OCI-LY7 (cell line): ENCODE measurements around the gene PIK3C2B. TPM values are rescaled to one million over a fixed set of nuclear protein-coding genes. Genes with fewer than 3 reads are reported as not detected.

Experiments used
- BruUV-seq: library from RNA; stranded (reverse); fragments of 400-500 nt; replicated peaks from 2 replicates; lab custom pipeline; 2021; lab: Mats Ljungman, UMichigan
- CTCF ChIA-PET: fragments of 300-600 bp; sonication (Branson Sonifier 250); formaldehyde crosslinking; loops from one replicate; lab custom pipeline; 2022; ENCODE audit warnings: antibody characterized with exemption; ENCODE audit not compliant: unreplicated experiment; lab: Charles Lee
- POLR2A ChIA-PET: fragments of 300-600 bp; sonication (Branson Sonifier 250); formaldehyde crosslinking; loops from one replicate; lab custom pipeline; 2022; ENCODE audit warnings: antibody characterized with exemption; lab: Charles Lee
- DNase-seq: peaks from one replicate; pipeline ENCODE4 v3.0.0-alpha.2; 2015; ENCODE audit warnings: low spot score
- H2AFZ ChIP-seq: fragments of 200-600 bp; sonication (generic), shearing (Covaris generic); 2 replicates; pipeline ENCODE4 v1.6.1; 2014; ENCODE audit warnings: mild to moderate bottlenecking, antibody characterized with exemption, low read length, moderate library complexity
- H3K27ac ChIP-seq: fragments of 200-600 bp; sonication (generic); 2 replicates; pipeline ENCODE4 v1.5.1; 2014; ENCODE audit warnings: mixed run types, low read depth, mild to moderate bottlenecking, moderate library complexity, low read length, inconsistent platforms; ENCODE audit not compliant: poor library complexity, severe bottlenecking
- H3K36me3 ChIP-seq: fragments of 200-600 bp; sonication (generic); 2 replicates; pipeline ENCODE4 v1.6.1; 2014; ENCODE audit warnings: mild to moderate bottlenecking, antibody characterized with exemption, low read length, moderate library complexity, mixed read lengths; ENCODE audit not compliant: insufficient read depth
- H3K4me1 ChIP-seq: fragments of 200-600 bp; sonication (generic); 2 replicates; pipeline ENCODE4 v1.5.1; 2014; ENCODE audit warnings: mild to moderate bottlenecking, low read length; ENCODE audit not compliant: insufficient read depth, poor library complexity, severe bottlenecking
- H3K4me2 ChIP-seq: fragments of 200-600 bp; sonication (generic); 2 replicates; pipeline ENCODE4 v1.6.1; 2014; ENCODE audit warnings: mild to moderate bottlenecking, low read length
- H3K4me3 ChIP-seq: fragments of 200-600 bp; sonication (generic); 2 replicates; pipeline ENCODE4 v1.5.1; 2014; ENCODE audit warnings: mild to moderate bottlenecking, low read depth, low read length; ENCODE audit not compliant: poor library complexity, severe bottlenecking
- H3K79me2 ChIP-seq: fragments of 200-600 bp; sonication (generic); 2 replicates; pipeline ENCODE4 v1.6.1; 2016; ENCODE audit warnings: low read depth, mild to moderate bottlenecking, low read length, moderate library complexity, mixed read lengths; ENCODE audit not compliant: insufficient read depth
- H3K9me2 ChIP-seq: fragments of 200-600 bp; sonication (generic); 2 replicates; pipeline ENCODE4 v1.6.1; 2016; ENCODE audit warnings: mild to moderate bottlenecking, low read length, mixed read lengths; ENCODE audit not compliant: insufficient read depth
- H3K9me3 ChIP-seq: fragments of 200-600 bp; sonication (generic); 2 replicates; pipeline ENCODE4 v1.6.1; 2014; ENCODE audit warnings: mild to moderate bottlenecking, mixed run types, low read length, mixed read lengths
- H4K20me1 ChIP-seq: fragments of 200-600 bp; sonication (generic); 2 replicates; pipeline ENCODE4 v1.6.1; 2014; ENCODE audit warnings: mild to moderate bottlenecking, antibody characterized with exemption, low read length, moderate library complexity, mixed read lengths; ENCODE audit not compliant: insufficient read depth
- EZH2phosphoT487 ChIP-seq: fragments of 200-600 bp; sonication (generic); IDR thresholded peaks from 2 replicates; pipeline ENCODE4 v1.6.1; 2018; ENCODE audit warnings: low read depth, borderline replicate concordance, mild to moderate bottlenecking, mixed run types, antibody characterized with exemption, low read length, moderate library complexity, mixed read lengths
- intact Hi-C: fragments of 100-400 bp; cut with micrococcal nuclease; formaldehyde crosslinking; loops from one replicate; pipeline ENCODE4 v1.10.0; 2022; ENCODE audit not compliant: unreplicated experiment
- total RNA-seq, 2 experiments: library from RNA; depleted of rRNA in 1 of 2; stranded (reverse); fragments of >200 nt in 1 of 2; shearing (Covaris generic) in 1 of 2; gene quantifications; 2 replicates each; pipeline ENCODE4 v1.2.3, GENCODE V29; 2014 to 2022
- TF ChIP-seq, protein P1 (sequence below): fragments of 200-600 bp; sonication (generic); conservative IDR thresholded peaks from 2 replicates; pipeline ENCODE4 v1.5.1; 2014; ENCODE audit warnings: mild to moderate bottlenecking, antibody characterized with exemption, low read length, moderate library complexity, mixed read lengths

PIK3C2B gene
- total RNA-seq, 2 experiments from 2014 or later = 12.5 to 43.9 TPM

DNA sequence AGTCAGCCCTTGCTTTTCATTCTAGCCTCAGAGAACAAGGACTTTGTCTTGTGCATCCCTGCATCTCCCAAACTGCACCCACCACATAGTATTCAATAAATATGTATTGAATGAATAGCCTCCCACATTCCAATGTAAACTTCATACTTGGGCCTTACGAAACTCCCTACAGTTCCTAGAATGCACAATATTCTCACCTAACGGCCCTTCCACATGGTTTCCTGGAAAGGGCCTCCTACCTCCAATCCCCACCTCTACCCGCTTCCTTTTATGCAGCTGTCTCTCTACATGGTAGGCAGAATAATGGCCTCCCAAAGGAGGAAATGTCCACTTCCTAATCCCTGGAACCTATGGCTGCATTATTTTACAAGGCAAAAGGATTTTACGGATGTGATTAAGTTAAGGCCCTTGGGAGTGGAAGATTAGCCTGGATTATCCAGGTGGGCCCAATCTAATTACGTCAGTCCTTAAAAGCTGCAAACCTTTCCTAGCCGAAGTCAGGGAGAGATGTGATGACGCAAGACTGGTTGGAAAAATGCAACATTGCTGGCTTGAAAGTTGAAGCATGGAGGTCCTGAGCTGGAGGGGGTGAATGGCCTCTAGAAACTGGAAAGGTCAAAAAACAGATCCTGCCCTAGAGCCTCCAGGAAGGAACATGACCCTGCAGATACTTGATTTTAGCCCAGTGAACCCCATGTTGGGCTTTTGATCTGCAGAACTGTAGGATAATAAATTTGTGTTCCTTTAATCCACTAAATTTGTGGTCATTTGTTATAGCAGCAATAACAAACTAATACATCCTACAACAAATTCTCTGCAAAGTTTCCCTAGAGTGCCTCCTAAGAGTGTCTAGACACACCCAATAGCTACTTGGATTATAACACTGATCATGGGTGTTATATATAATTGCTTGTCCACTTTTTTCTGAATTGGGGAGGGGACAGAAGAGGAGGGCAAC is 5.2 kb upstream of the PIK3C2B start:
- H3K4me3 ChIP-seq = no peak overlapping the region
- BruUV-seq = no TSS peak
- 0 out of 2 replicates have a peak overlapping the region, but pooled peaks have one; percentile 43 for H3K4me2 ChIP-seq
- ChIA-PET POLR2A (interaction anchor here (0.5 to 2.4 kb wide), 7 partner anchors 8 to 59 kb away, joined by 3 to 7 read pairs (median 3); no protein-coding TSS in a partner anchor), CTCF (interaction anchor here (0.6 to 2.4 kb wide), 3 partner anchors 53 to 57 kb away, joined by 3 to 17 read pairs (median 6); no protein-coding TSS in a partner anchor)
- no peak overlapping the region for H3K27ac ChIP-seq
- no peak for DNase-seq
- H3K79me2 ChIP-seq = no peaks in the 10 kb centered on the region
- no peaks in the 10 kb centered on the region for H3K9me2 ChIP-seq
- intact Hi-C loops = loop anchor here (5.0 to 10.0 kb wide), 2 partner anchors 215 to 337 kb away; no protein-coding TSS in a partner anchor
- TF ChIP-seq, protein P1, sequence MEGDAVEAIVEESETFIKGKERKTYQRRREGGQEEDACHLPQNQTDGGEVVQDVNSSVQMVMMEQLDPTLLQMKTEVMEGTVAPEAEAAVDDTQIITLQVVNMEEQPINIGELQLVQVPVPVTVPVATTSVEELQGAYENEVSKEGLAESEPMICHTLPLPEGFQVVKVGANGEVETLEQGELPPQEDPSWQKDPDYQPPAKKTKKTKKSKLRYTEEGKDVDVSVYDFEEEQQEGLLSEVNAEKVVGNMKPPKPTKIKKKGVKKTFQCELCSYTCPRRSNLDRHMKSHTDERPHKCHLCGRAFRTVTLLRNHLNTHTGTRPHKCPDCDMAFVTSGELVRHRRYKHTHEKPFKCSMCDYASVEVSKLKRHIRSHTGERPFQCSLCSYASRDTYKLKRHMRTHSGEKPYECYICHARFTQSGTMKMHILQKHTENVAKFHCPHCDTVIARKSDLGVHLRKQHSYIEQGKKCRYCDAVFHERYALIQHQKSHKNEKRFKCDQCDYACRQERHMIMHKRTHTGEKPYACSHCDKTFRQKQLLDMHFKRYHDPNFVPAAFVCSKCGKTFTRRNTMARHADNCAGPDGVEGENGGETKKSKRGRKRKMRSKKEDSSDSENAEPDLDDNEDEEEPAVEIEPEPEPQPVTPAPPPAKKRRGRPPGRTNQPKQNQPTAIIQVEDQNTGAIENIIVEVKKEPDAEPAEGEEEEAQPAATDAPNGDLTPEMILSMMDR = no peak
- no peak for TF ChIP-seq EZH2phosphoT487
- no peaks in the 10 kb centered on the region for H4K20me1 ChIP-seq
- H3K4me1 ChIP-seq = peaks cover 53% of the 10 kb centered on the region
- H2AFZ ChIP-seq = no peak overlapping the region
- no peaks in the 10 kb centered on the region; the same call in 1 of the 2 replicates for H3K36me3 ChIP-seq
- no peaks in the 10 kb centered on the region for H3K9me3 ChIP-seq

DNA sequence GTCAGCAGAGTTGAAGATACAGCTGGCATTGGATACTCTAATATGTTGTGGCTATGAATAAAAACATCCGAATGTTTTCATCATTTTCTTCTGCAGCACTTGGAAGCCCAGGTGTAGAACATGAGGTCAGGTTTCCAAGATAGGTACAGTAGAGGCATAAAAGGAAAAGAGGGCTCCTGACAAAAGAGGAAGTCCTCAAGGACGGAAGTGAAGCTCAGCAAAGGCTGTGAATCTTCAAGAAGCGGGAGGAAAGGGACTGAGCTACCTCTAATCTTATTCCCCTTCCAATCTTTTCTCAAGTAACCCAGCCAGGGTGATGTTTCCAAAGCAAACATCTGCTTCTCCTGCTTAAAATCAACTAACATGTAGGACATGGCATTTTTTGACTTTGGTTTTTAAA is 4.4 kb upstream of the PIK3C2B start:
- Histone ChIP-seq H4K20me1 (no peaks in the 10 kb centered on the region), H3K27ac (no peak overlapping the region), H3K79me2 (no peaks in the 10 kb centered on the region), H3K4me2 (peak overlapping the region; percentile 43; the same call in 1 of the 2 replicates), H3K36me3 (no peaks in the 10 kb centered on the region; the same call in 1 of the 2 replicates), H3K9me2 (no peaks in the 10 kb centered on the region), H3K9me3 (no peaks in the 10 kb centered on the region), H3K4me1 (peaks cover 48% of the 10 kb centered on the region), H2AFZ (no peak overlapping the region), H3K4me3 (no peak overlapping the region)
- DNase-seq = peak; percentile 61
- TF ChIP-seq EZH2phosphoT487 = no peak
- TF ChIP-seq, protein P1 = no peak
- intact Hi-C loops = no loop called here
- ChIA-PET POLR2A (interaction anchor here (0.7 to 2.4 kb wide), 6 partner anchors 14 to 52 kb away, joined by 3 to 7 read pairs (median 4); no protein-coding TSS in a partner anchor), CTCF (interaction anchor here (0.5 to 1.3 kb wide), 4 partner anchors 18 to 68 kb away, joined by 3 to 6 read pairs (median 3); partner anchors contain the start of gene MDM4)
- BruUV-seq = no TSS peak
